ENCODE results near the gene RING1.

Gene RING1

DNA sequence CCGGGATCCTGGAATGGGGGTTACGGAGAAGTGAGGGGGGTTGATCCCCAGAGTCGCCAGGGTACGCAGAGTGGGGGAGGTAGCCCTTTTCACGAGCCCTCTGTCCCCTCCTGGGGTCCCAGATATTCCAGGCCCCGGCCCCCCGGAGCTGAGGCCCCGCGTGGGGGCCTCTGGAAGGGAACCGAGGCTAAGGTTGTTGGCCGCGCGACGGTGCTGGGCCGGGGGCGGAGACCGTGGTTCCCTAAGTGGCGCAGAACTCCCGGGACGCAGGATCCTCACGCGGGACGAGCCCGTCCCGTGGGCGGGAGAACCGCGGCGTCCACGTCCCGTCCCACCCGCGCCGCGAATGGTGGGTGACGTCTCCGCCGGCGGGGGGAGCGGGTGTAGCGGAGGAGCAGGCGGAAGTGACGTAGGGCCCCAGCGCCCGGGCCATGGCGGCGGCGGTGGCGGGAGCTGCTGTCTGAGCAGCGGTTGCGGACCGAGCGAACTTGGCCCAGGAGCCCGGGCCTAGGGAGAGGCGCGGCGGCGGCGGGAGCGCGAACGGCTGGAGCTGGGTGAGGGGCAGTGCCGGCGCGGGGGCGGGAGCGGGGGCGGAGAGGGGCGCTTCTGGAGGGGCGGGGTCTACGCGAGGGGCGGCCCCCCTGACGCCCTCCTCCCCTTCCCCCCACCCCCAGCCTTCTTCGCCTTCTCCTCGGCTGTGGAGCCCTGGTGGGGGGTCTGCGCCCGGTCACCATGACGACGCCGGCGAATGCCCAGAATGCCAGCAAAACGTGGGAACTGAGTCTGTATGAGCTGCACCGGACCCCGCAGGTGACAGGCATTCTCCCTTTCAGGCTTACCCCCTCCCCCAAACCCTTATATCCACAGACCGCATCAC, at the start of gene RING1:
Gene RING1 (plus strand): TSS at position 410 of the 877 bp plus-strand sequence. CDS start 323 bp downstream, at position 733.
- DNase-seq, result peak; percentile 75 to 76

GRCh38 chr6:33160096-33160495, 48.2 kb upstream of the RING1 start:
- no peak for DNase-seq

DNA sequence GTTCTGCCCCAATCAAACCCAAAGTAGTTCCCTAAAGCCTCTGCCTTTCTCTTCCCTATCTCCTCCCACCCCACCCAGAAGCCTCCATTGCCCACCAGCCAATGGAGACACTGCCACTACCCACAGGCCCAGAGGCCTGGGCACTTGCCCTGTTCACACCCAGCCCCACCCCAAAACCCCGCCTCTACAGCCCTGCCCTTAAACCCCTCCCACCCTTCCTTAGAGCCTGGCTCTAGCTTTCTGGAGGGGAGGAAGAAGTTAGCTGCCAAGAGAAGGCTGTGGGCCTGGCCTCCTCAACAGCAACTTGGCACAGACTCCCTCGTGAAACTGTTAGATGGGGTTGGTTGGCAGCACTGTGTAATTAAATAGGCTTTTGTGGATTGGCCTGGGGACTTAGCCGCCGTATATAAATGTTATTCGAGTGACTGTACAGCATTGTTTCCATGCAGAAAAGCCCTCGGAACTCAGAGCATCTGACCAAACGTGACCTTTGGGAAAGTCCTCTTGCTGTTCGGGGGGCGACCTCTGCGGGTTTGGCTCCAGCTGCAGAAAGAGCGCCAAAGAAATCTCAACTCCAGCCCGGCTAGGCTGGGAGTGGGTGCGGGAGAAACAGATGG, 47.5 kb upstream of the RING1 start:
- peak; percentile 62 to 70 for DNase-seq

GRCh38 chr6:33161354-33162331, 46.7 kb upstream of the RING1 start:
- DNase-seq, result peak; percentile 78 to 82

- DNase-seq, result no peak
Observed at GRCh38 chr6:33163540-33163939, 44.8 kb upstream of the RING1 start.

DNA sequence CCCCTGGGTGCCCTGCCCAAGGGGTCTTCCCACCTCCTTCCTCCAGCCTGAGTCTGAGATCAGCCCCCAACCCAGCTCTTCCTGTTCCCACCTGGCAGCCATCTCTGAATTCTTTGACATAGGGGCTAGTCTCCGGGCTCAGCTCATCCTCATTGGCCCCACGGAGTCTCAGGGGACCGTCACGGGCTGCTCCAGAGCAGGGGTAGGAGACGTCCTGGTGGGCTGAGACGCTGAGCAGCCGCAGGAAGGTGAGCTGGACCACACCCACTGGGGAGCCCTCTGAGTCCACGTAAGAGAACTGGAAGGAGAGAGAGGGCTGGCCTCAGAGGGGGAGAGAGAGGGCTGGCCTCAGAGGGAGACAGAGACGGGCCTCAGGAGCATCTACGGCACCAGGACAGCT, 44.1 kb upstream of the RING1 start:
- DNase-seq, result no peak

GRCh38 chr6:33164665-33165373, 43.5 kb upstream of the RING1 start:
- DNase-seq, result no peak

DNA sequence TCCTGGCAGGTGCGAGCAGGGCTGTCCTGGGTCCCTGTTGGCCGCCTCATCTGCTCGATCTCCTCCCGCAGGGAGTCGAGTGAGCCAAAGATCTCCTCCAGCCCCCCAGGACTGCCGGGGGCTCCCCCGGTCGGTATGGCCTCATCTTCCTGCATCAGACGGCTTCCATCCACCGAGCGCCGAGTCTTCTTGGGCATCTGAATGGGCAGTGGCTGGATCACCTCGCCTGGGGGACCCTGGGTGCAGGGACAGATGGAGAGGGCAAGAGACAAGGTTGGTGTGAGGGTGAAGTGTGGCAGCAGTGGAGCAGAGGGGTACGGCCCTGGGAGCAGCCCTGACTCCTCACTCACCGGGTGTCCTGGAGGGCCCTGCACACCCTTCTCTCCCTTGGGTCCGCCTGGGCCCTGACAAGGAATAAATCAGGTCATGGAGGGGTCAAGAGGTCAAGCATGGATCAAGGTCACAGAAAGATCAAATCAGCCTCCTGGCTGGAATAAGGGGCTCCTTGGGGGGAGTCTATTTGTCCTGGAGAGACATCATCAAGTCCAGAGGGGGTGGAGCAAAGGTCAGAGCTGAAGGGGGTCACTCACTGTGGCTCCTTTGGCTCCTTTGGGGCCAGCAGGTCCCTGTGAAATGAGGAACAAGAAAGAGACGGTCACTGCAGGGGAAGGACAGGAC, 42.6 kb upstream of the RING1 start:
- no peak for DNase-seq

GRCh38 chr6:33166363-33166762, 41.9 kb upstream of the RING1 start:
- no peak for DNase-seq

DNA sequence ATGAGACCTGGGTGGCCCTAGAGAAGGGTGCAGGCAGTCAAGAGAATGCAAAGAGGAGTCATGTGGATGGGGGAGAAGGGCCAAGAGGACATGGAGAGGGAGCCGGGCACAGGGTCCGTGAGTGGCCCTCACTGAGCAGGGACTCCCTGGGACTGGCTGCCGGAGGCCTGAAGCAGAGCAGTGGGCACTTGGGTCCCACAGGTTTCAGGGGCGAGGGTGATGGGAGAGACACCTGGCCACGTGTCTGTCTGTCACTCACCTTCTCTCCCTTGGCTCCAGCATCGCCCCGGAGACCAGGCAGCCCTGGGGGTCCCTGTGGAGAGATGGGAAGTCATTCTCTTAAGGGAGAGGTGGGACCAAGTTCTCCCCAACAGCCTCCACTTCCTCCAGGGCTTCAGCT, 41.5 kb upstream of the RING1 start:
- DNase-seq, result no peak

DNA sequence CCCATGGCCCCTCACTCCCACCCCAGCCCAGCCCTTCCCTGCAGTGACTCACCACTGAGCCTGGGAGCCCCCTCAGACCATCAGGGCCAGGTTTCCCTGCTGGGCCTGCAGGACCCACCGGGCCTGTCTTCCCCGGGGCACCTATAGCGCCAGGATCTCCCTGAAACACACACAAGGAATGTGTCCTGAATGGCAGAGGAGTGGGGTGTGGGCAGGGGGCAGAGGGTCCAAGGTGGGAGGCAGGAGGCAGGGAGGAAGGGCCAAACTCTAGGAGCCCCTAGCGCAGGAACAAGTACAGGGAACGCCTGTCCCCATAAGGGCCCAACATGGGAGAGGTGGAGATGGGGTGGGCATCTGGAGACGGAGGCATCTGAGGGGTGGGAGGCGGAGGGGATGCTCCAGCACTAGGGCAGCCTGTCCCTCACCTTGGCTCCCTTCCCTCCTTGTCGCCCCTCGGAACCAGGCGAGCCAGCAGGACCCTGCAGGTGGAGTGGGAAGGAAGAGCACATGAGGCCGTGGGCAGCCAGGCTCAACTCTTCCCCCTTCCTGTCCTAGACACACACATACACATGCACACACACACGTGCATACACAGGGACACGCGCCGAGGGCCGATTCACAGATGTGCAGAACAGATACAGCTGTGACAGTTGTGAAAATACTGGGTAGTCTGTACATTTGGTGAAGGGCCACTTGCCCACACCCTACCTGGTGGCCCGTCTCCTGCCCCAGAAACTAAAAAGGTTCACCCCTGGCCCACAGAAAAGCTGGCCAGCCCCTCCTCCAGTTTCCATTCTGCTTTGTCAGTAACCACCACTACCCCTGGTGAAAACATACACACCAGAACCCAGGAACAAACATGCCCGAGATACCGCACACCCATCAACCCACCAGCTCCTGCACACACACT, 40.7 kb upstream of the RING1 start:
- no peak for DNase-seq

DNA sequence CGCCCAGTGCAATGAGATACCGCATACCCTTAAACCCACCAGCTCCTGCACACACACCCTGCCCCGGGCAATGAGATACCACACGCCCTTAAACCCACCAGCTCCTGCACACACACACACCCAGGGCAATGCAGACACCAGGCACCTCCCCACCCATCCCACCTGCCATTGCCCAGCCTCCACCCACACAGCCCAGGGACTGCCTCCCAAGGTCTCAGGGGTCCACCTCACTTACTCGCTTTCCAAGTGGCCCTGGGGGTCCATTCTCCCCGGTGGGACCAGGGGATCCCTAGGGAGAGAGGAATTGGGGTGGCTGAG, 40.1 kb upstream of the RING1 start:
- DNase-seq, result no peak

- DNase-seq, result no peak
Observed at GRCh38 chr6:33168639-33169038, 39.7 kb upstream of the RING1 start.

DNA sequence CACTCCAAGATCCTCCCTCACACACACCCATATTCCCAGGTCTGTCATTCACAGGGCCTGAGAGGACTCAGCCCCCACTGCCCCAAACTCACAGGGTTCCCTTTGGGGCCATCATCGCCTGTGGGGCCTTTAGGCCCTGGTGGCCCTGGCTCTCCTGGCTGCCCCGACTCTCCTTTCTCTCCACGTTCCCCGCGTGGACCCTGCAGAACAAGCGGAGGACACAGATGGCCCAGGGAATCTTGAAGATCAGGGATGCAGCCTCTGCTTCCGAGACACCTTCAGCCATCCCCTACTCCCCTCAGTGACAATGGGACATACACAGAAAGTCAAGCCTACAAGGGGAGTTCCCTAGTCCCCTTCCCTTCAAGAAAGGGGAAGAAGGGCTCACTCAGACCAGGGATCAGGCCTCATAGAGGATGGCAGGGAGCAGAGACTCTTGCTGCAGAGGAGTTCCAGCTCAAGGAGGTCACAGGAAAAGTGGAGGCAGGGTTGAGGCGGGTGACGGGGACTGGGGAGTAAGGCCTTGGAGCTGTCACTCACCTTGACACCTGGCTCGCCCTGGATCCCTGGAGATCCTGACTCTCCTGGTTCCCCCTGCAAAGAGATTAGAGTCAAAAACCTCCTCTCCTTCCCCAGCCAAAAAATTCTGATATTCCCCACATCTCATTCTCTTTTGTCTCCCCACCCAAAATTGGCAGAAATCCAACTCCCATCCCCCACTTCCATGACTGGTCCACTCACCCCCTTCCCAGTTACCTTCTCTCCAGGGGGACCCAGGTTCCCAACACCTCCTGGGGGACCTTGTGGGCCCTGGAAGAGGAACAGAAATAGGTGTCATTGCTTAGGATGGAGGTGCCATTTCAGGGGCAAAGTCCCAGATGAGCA, 38.8 kb upstream of the RING1 start:
- DNase-seq, result peak in 1 of 2 experiments; percentile 12

DNA sequence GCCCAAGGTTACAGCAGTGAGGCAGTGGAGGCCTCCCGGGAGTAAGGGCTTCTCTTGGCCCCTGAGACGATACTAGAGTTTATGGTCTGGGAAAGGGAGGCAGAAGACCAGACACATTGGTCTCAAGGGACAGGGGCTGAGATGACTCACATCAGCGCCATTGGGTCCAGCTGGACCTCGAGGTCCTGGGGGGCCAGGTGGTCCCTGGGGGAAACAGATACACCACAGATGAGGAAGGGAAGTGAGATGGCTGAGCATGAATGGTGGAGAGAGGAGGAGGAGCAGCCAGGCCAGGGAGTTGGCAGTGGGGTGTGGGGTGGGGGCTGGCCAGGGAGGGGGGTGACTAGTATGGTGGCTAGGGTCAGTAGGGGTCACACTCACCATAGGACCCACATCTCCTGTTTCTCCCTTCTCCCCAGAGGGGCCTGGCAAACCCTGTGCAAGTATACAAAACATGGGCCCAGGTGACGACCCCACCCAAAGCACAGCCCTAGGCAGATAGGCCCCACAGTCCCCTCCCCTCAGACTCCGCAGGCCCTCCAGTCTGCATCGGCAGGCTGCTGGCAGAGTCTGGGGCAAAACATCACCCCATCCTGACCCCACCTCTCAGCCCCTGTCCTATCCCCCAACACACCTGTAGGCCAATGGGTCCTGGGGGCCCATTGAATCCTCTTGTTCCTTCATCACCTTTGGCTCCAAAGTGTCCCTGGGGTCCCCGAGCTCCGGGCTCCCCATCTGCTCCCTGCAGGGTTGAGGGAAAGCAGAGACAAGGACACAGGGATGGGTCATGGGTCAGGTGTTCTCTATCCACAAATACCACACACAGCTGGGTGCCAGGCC, 37.9 kb upstream of the RING1 start:
- no peak for DNase-seq

DNA sequence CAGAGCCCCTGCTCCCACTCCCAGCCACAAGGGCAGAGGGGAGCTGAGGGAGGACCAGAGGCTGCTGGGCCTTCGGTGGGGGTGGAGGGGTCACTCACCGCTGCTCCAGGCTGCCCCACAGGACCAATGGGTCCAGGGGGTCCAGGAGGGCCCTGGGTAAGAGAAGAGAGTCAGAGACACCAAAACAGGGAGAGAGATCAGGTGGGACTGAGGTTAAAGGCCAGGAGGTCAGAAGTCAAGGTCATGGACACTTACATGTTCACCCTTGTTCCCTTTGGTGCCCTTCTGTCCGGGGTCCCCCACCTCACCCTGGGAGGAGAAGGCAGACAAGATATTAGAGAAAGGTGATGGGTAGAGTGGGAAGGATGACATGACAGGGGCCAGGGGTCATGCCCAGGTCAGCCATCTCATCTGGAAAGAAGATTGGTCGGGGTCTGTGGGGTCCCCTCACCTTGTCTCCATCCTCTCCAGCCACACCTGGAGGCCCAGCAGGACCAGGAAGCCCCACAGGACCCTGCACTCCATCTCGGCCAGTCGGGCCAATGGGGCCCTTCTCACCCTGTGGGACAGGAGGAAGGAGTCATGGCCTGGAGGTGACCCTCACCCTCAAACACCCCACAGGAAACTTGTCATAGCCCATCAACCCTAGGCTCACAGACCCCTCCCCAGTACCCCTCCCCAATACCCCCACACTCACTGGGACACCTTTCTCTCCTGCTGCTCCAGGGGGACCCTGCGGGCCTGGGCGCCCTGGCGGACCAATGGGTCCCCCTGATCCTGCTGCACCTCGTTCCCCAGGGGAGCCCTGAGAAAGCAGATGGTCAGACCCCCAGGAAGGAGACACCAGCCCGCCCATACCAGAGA, 37.1 kb upstream of the RING1 start:
- no peak for DNase-seq

GRCh38 chr6:33171880-33172687, 36.2 kb upstream of the RING1 start:
- no peak for DNase-seq
